ENCODE data around the gene TBC1D5. TPM values are rescaled to one million over a fixed set of nuclear protein-coding genes. Genes with fewer than 3 reads are reported as not detected.

The TBC1D5 gene
- total and polyA plus RNA-seq, 2 of the 8 experiments (the other 6 are each of a cell fraction or from before 2014, with no cell fraction given): 11.0 to 22.9 TPM

DNA sequence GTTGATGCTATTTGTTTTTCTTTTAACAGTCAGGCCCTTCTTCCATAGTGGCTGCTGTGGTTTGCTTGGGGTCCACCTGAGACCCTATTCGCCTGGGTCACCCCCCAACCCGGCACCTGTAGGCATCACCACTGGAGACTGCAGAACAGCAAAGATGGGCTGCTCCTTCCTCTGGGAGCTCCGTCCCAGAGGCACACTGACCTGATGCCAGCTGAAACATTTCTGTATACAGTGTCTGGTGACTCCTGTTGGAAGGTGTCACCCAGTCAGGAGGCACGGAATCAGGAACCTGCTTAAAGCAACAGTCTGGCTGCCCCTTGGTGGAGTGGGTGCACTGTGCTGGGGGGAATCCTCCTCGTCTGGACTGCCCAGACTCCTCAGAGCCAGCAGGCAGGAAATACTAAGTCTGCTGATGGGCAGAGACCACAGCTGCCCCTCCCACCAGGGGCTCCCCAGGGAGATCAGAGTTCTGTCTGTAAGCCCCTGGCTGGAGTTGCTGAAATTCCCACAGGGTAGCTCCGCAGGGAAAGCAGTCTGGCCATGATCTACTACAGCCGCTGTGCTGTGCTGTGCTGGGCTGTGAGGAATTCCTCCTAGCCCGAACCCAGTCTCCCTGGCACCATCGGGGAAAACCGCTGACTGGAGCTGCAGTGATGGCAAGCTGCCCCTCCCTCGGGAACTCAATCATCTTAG lies 248.2 kb downstream of the TBC1D5 start:
- H2BK20ac ChIP-seq (ENCODE audit: low read length): no peak overlapping the region
- DNase-seq (ENCODE audit: low read depth in 1 of 2, low spot score in 2 of 2) (no peak), FAIRE-seq (no peak)
- CTCF ChIA-PET (ENCODE audit: partially characterized antibody): interaction anchor here (1.0 to 2.5 kb wide), 2 partner anchors 12 to 51 kb away, joined by 4 to 6 read pairs; no protein-coding TSS in a partner anchor
- no peaks in the 10 kb centered on the region for H3K27me3 ChIP-seq (replicated peaks in 1 of 4; ENCODE audit: control insufficient read depth in 3 of 4, extremely low read depth in 1 of 4, insufficient read depth in 3 of 4, low read length in 3 of 4)
- H3K18ac ChIP-seq (ENCODE audit: extremely low read depth, low read length): no peak overlapping the region
- no peaks in the 10 kb centered on the region for H3K4me1 ChIP-seq (replicated peaks in 1 of 4; ENCODE audit: control insufficient read depth in 3 of 4, insufficient read depth in 4 of 4, low read length in 3 of 4)
- H4K5ac ChIP-seq (ENCODE audit: insufficient read length, low read depth, low read length): no peak overlapping the region
- no peak overlapping the region for H3K14ac ChIP-seq (ENCODE audit: insufficient read length)
- whole genome bisulfite sequencing, 2 experiments (ENCODE audit: extremely low coverage in 1 of 2, insufficient coverage in 1 of 2, insufficient read length in 1 of 2, insufficient replicate concordance in 2 of 2, low coverage in 1 of 2, low lambda C conversion rate in 2 of 2, missing lambda C conversion rate in 1 of 2): 85% methylated on average over 11 of the region's 11 CpGs; no CpG with 5 or more reads in 1 of the 2 experiments
- H3K4me2 ChIP-seq (ENCODE audit: insufficient read depth in 1 of 2, low read depth in 2 of 2, low read length in 2 of 2): no peak overlapping the region
- no peak overlapping the region for H3K4me3 ChIP-seq (ENCODE audit: extremely low read depth in 1 of 4, insufficient read depth in 2 of 4, low read depth in 3 of 4, low read length in 4 of 4)
- H2BK15ac ChIP-seq (ENCODE audit: low read length): no peak overlapping the region
- H3K79me1 ChIP-seq (ENCODE audit: low read depth, low read length): no peaks in the 10 kb centered on the region
- no peak overlapping the region for H3K4ac ChIP-seq (replicated peaks; ENCODE audit: insufficient read length, low read depth, low read length)
- H3K9me3 ChIP-seq (ENCODE audit: insufficient read depth in 2 of 2, low read depth in 1 of 2, low read length in 1 of 2): peaks cover 0 to 6% of the 10 kb centered on the region in 2 experiments; a peak in 1 of 4 replicates
- no peaks in the 10 kb centered on the region for H3K36me3 ChIP-seq (ENCODE audit: control insufficient read depth in 2 of 4, insufficient read depth in 4 of 4, low read length in 3 of 4)
- H3K27ac ChIP-seq (ENCODE audit: low read depth, low read length): no peak overlapping the region
- H3K23ac ChIP-seq (ENCODE audit: insufficient read length): no peak overlapping the region
- no peak overlapping the region for H2BK120ac ChIP-seq (replicated peaks; ENCODE audit: low read depth, low read length)
- H2BK12ac ChIP-seq (ENCODE audit: low read depth, low read length): no peak overlapping the region
- H2AK5ac ChIP-seq (ENCODE audit: low read depth, low read length): no peak overlapping the region
- H3K56ac ChIP-seq (replicated peaks; ENCODE audit: insufficient read length, low read depth, low read length): no peak overlapping the region
- POLR2A ChIA-PET (ENCODE audit: partially characterized antibody): no interaction called here
- H4K20me1 ChIP-seq (replicated peaks in 1 of 2; ENCODE audit: control insufficient read depth in 1 of 2, insufficient read depth in 2 of 2, low read length in 2 of 2): no peaks in the 10 kb centered on the region
- no peak overlapping the region for H4K8ac ChIP-seq (ENCODE audit: extremely low read depth, insufficient read depth, low read length)
- H2AFZ ChIP-seq (ENCODE audit: low read length): no peak overlapping the region
- no peaks in the 10 kb centered on the region for H3K23me2 ChIP-seq (ENCODE audit: low read depth, low read length)
- H2BK5ac ChIP-seq (ENCODE audit: low read depth, low read length): no peak overlapping the region; the same call in 1 of the 2 replicates
- H3K79me2 ChIP-seq (ENCODE audit: control insufficient read depth in 1 of 2, insufficient read depth in 2 of 2, low read length in 2 of 2): no peaks in the 10 kb centered on the region
- no peak overlapping the region for H4K91ac ChIP-seq (replicated peaks; ENCODE audit: insufficient read length, low read length)
- H3K9ac ChIP-seq (replicated peaks in 1 of 4; ENCODE audit: extremely low read depth in 1 of 4, low read depth in 3 of 4, low read length in 3 of 4): no peak overlapping the region
- no peak for TF ChIP-seq CHD2 (IDR thresholded peaks at IDR 0.05; ENCODE audit: low read length)
- TF ChIP-seq RXRA (IDR thresholded peaks at IDR 0.05; ENCODE audit: insufficient read depth, low read depth, low read length): no peak
- TF ChIP-seq RNF2 (IDR thresholded peaks at IDR 0.05; ENCODE audit: borderline replicate concordance, low read depth, low read length, missing control alignments, poor library complexity, severe bottlenecking): no peak
- TF ChIP-seq KDM5A (IDR thresholded peaks at IDR 0.05; ENCODE audit: low read length): no peak
- no peak for TF ChIP-seq CEBPB (IDR thresholded peaks at IDR 0.05; ENCODE audit: low read depth, low read length)
- no peak for TF ChIP-seq ZNF274 (IDR thresholded peaks at IDR 0.05; ENCODE audit: borderline replicate concordance, extremely low read depth, low read length)
- TF ChIP-seq TEAD4 (IDR thresholded peaks at IDR 0.05; ENCODE audit: low read depth, low read length): no peak
- TF ChIP-seq, protein P1, sequence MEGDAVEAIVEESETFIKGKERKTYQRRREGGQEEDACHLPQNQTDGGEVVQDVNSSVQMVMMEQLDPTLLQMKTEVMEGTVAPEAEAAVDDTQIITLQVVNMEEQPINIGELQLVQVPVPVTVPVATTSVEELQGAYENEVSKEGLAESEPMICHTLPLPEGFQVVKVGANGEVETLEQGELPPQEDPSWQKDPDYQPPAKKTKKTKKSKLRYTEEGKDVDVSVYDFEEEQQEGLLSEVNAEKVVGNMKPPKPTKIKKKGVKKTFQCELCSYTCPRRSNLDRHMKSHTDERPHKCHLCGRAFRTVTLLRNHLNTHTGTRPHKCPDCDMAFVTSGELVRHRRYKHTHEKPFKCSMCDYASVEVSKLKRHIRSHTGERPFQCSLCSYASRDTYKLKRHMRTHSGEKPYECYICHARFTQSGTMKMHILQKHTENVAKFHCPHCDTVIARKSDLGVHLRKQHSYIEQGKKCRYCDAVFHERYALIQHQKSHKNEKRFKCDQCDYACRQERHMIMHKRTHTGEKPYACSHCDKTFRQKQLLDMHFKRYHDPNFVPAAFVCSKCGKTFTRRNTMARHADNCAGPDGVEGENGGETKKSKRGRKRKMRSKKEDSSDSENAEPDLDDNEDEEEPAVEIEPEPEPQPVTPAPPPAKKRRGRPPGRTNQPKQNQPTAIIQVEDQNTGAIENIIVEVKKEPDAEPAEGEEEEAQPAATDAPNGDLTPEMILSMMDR (IDR thresholded peaks at IDR 0.05; ENCODE audit: control extremely low read depth in 1 of 3, insufficient read depth in 1 of 3, low read depth in 1 of 3, low read length in 3 of 3): no peak
- TF ChIP-seq SIX5 (IDR thresholded peaks at IDR 0.05; ENCODE audit: low read depth, low read length): no peak
- no peak for TF ChIP-seq HDAC6 (IDR thresholded peaks at IDR 0.05; ENCODE audit: low read depth, low read length)
- TF ChIP-seq SP2 (IDR thresholded peaks at IDR 0.05; ENCODE audit: low read length): no peak
